Ishikawa (cell line): ENCODE measurements around the gene IMMP2L.

Experiments
- FOXM1 ChIP-seq: IDR thresholded peaks from 2 replicates; pipeline ENCODE4 v1.6.1; 2012; ENCODE audit warnings: low read depth, borderline replicate concordance
- NFIC ChIP-seq: IDR thresholded peaks from 2 replicates; pipeline ENCODE4 v1.6.1; 2012
- RAD21 ChIP-seq: IDR thresholded peaks from 2 replicates; pipeline ENCODE4 v1.6.1; 2012; ENCODE audit warnings: low read depth
- TAF1 ChIP-seq: IDR thresholded peaks from 2 replicates; pipeline ENCODE4 v1.6.1; 2012; ENCODE audit warnings: low read depth, mild to moderate bottlenecking
- TEAD4 ChIP-seq: IDR thresholded peaks from 2 replicates; pipeline ENCODE4 v1.6.1; 2012
- TF ChIP-seq, protein P1 (sequence below): IDR thresholded peaks from 2 replicates; pipeline ENCODE4 v1.6.1; 2012; ENCODE audit warnings: low read depth, mild to moderate bottlenecking
- TF ChIP-seq, protein P2 (sequence below): IDR thresholded peaks from 2 replicates; pipeline ENCODE4 v1.6.1; 2012

DNA sequence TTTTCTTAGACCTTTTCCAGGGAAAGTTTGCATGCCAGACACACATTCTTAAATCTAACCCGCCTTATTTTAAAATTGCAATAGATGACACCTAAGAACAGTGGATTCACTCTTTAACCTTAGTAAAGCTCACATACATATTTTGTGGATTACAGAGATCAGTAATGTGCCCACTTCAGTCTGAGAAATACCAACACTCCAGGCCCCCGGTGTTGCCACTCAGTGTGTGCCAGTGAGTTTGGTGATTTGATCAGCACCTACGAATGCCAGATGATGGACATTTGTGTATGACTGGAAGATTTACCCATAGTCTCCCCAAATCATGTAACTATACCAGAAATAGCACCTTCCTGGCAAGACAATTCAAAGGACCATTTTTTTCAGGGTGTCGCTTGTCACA, 468.8 kb downstream of the IMMP2L start:
- TF ChIP-seq TAF1, result no peak
- TF ChIP-seq TEAD4, result no peak
- TF ChIP-seq, protein P1, sequence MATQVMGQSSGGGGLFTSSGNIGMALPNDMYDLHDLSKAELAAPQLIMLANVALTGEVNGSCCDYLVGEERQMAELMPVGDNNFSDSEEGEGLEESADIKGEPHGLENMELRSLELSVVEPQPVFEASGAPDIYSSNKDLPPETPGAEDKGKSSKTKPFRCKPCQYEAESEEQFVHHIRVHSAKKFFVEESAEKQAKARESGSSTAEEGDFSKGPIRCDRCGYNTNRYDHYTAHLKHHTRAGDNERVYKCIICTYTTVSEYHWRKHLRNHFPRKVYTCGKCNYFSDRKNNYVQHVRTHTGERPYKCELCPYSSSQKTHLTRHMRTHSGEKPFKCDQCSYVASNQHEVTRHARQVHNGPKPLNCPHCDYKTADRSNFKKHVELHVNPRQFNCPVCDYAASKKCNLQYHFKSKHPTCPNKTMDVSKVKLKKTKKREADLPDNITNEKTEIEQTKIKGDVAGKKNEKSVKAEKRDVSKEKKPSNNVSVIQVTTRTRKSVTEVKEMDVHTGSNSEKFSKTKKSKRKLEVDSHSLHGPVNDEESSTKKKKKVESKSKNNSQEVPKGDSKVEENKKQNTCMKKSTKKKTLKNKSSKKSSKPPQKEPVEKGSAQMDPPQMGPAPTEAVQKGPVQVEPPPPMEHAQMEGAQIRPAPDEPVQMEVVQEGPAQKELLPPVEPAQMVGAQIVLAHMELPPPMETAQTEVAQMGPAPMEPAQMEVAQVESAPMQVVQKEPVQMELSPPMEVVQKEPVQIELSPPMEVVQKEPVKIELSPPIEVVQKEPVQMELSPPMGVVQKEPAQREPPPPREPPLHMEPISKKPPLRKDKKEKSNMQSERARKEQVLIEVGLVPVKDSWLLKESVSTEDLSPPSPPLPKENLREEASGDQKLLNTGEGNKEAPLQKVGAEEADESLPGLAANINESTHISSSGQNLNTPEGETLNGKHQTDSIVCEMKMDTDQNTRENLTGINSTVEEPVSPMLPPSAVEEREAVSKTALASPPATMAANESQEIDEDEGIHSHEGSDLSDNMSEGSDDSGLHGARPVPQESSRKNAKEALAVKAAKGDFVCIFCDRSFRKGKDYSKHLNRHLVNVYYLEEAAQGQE, result no peak
- no peak for TF ChIP-seq NFIC
- TF ChIP-seq RAD21, result no peak
- no peak for TF ChIP-seq FOXM1
- TF ChIP-seq, protein P2, sequence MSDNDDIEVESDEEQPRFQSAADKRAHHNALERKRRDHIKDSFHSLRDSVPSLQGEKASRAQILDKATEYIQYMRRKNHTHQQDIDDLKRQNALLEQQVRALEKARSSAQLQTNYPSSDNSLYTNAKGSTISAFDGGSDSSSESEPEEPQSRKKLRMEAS, result no peak
